GM23338 (cell line): ENCODE results near the gene NUB1. TPM values are rescaled to one million over a fixed set of nuclear protein-coding genes. Genes with fewer than 3 reads are reported as not detected.

ENCODE experiments used
- ATAC-seq: fragments of 200-7000 bp; cut with Tn5 transposase; 3 replicates; pipeline ENCODE4 v1.9.1; 2020
- DNase-seq: peaks from one replicate; pipeline ENCODE4 v3.0.0-alpha.2; 2015; ENCODE audit warnings: low spot score
- H2AFZ ChIP-seq: fragments of 200-600 bp; sonication (generic); 2 replicates; pipeline ENCODE4 v1.8.0; 2016; ENCODE audit warnings: antibody characterized with exemption, mild to moderate bottlenecking, moderate library complexity
- H3F3A ChIP-seq: fragments of 200-600 bp; sonication (generic); replicated peaks from 2 replicates; pipeline ENCODE4 v1.8.0; 2017; ENCODE audit warnings: antibody characterized with exemption, mixed run types, low read depth
- H3K27ac ChIP-seq: fragments of 200-600 bp; sonication (generic); 2 replicates; pipeline ENCODE4 v1.6.1; 2016; ENCODE audit warnings: low read depth
- H3K27me3 ChIP-seq: fragments of 200-600 bp; sonication (generic); 2 replicates; pipeline ENCODE4 v1.8.0; 2016; ENCODE audit warnings: mild to moderate bottlenecking, mixed run types, moderate library complexity; ENCODE audit not compliant: insufficient read depth
- H3K36me3 ChIP-seq: fragments of 200-600 bp; sonication (generic); 2 replicates; pipeline ENCODE4 v1.8.0; 2016; ENCODE audit warnings: mild to moderate bottlenecking; ENCODE audit not compliant: insufficient read depth
- H3K4me1 ChIP-seq: fragments of 200-600 bp; sonication (generic); 2 replicates; pipeline ENCODE4 v1.8.0; 2016; ENCODE audit warnings: mild to moderate bottlenecking, moderate library complexity; ENCODE audit not compliant: insufficient read depth
- H3K4me2 ChIP-seq: fragments of 200-600 bp; sonication (generic); 2 replicates; pipeline ENCODE4 v1.7.1; 2017; ENCODE audit warnings: mixed run types
- H3K4me3 ChIP-seq: fragments of 200-600 bp; sonication (generic); 2 replicates; pipeline ENCODE4 v1.6.1; 2016; ENCODE audit warnings: mixed run types
- H3K79me2 ChIP-seq: fragments of 200-600 bp; sonication (generic); replicated peaks from 2 replicates; pipeline ENCODE4 v1.8.0; 2017; ENCODE audit warnings: mild to moderate bottlenecking; ENCODE audit not compliant: insufficient read depth
- H3K9me2 ChIP-seq: fragments of 200-600 bp; sonication (generic); 2 replicates; pipeline ENCODE4 v1.8.0; 2017; ENCODE audit not compliant: insufficient read depth
- H4K20me1 ChIP-seq: fragments of 200-600 bp; sonication (generic); replicated peaks from 2 replicates; pipeline ENCODE4 v1.8.0; 2017; ENCODE audit warnings: mild to moderate bottlenecking; ENCODE audit not compliant: insufficient read depth
- H3K27ac Mint-ChIP-seq: 2 replicates; pipeline ENCODE4 v1.8.0; 2020; ENCODE audit warnings: inconsistent platforms, mild to moderate bottlenecking, moderate library complexity, mixed read lengths
- H3K27me3 Mint-ChIP-seq: 3 replicates; pipeline ENCODE4 v1.8.0; 2022; ENCODE audit warnings: low read depth, mild to moderate bottlenecking, moderate library complexity, mixed read lengths, inconsistent platforms; ENCODE audit not compliant: insufficient read depth, poor library complexity
- H3K36me3 Mint-ChIP-seq: 3 replicates; pipeline ENCODE4 v1.8.0; 2021; ENCODE audit warnings: low read depth, mild to moderate bottlenecking, inconsistent platforms, moderate library complexity, mixed read lengths
- H3K4me1 Mint-ChIP-seq: 3 replicates; pipeline ENCODE4 v1.8.0; 2020; ENCODE audit warnings: mild to moderate bottlenecking, inconsistent platforms, mixed read lengths
- H3K4me3 Mint-ChIP-seq: 3 replicates; pipeline ENCODE4 v1.8.0; 2021; ENCODE audit warnings: moderate library complexity, mild to moderate bottlenecking, inconsistent platforms, mixed read lengths
- H3K9me3 Mint-ChIP-seq: 3 replicates; pipeline ENCODE4 v1.8.0; 2020; ENCODE audit warnings: moderate library complexity, mild to moderate bottlenecking, inconsistent platforms, mixed read lengths
- EZH2phosphoT487 ChIP-seq: fragments of 200-600 bp; sonication (generic); IDR thresholded peaks from one replicate; pipeline ENCODE4 v1.8.1; 2018; ENCODE audit warnings: antibody characterized with exemption; ENCODE audit not compliant: unreplicated experiment
- REST ChIP-seq: IDR thresholded peaks from one replicate; pipeline ENCODE4 v1.6.1; 2018; ENCODE audit warnings: antibody characterized with exemption; ENCODE audit not compliant: unreplicated experiment
- ZNF114 ChIP-seq: fragments of 250-450 bp; sonication (Bioruptor Pico); IDR thresholded peaks from 2 replicates; pipeline ENCODE4 v1.5.0; 2020; ENCODE audit warnings: mild to moderate bottlenecking, moderate library complexity
- polyA plus RNA-seq: library from polyadenylated mRNA; unstranded; fragments of >200 nt; fragmentation: Nextera tagmentation; extraction: Ambion mirVana; gene quantifications from 2 replicates; pipeline ENCODE4 v1.2.1, GENCODE V29; 2016
- total RNA-seq: library from RNA; depleted of rRNA; stranded (reverse); fragments of >200 nt; shearing (Covaris generic); gene quantifications from 2 replicates; pipeline ENCODE4 v1.2.3, GENCODE V29; 2014; rRNA removed
- TF ChIP-seq, protein P1 (sequence below), 2 experiments: fragments of 200-600 bp in 1 of 2; sonication (generic) in 1 of 2; conservative IDR thresholded peaks; 2 replicates each; pipeline versions ENCODE4 v1.5.1 to v1.6.1; 2016 to 2017; ENCODE audit warnings: antibody characterized with exemption in 2 of 2, low read depth in 2 of 2, mild to moderate bottlenecking in 2 of 2, moderate library complexity in 1 of 2

Gene NUB1
- total and polyA plus RNA-seq, 2 experiments from 2014 or later = 31.8 to 42.3 TPM

DNA sequence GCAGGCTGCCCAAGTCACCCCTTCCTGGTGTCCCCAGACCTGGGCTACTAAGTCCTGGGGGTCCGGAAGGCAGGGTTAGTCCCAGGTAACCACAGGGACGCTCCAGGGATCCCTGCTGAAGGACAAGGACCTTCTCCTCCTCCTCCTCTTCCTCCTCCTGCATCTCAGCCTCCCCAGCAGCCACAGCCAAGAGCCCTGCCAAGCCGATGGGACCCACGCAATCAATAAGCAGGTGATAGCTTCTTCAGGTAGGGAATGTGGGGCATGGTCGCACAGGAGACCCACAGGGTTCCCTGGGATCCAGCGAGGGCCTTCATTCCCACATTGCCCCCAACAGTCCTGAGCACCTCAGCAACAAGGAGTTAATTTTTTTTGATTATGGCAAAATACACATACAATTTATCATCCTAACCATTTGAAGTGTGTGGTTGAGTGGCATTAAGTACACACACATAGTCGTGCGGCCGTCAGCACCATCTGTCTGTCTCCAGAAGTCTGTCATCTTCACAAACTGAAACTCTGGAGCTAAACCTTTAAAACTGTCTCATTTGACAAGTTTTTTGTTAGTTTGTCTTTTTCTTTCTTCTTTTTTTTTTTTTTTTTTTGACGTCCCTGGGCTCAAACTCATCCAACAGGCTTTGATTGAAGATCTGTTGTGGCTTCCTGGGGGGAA is 86.2 kb downstream of the NUB1 start:
- DNase-seq = no peak
- Mint-ChIP-seq H3K27me3 (peaks cover 7% of the 10 kb centered on the region), H3K4me3 (no peak overlapping the region), H3K27ac (no peak overlapping the region), H3K9me3 (peaks cover 4% of the 10 kb centered on the region; the same call in 2 of the 3 replicates), H3K4me1 (peaks cover 28% of the 10 kb centered on the region), H3K36me3 (no peaks in the 10 kb centered on the region)
- Histone ChIP-seq H3K4me2 (no peak overlapping the region), H3K4me3 (no peak overlapping the region), H3F3A (no peaks in the 10 kb centered on the region), H3K79me2 (no peaks in the 10 kb centered on the region), H3K4me1 (peaks cover 25% of the 10 kb centered on the region), H2AFZ (no peak overlapping the region), H3K9me2 (no peaks in the 10 kb centered on the region), H3K27me3 (no peaks in the 10 kb centered on the region), H4K20me1 (no peaks in the 10 kb centered on the region), H3K36me3 (no peaks in the 10 kb centered on the region; the same call in 1 of the 2 replicates), H3K27ac (no peak overlapping the region)
- no peak for ATAC-seq
- TF ChIP-seq REST (no peak), EZH2phosphoT487 (no peak), ZNF114 (CRISPR knock-in tag) (no peak)
- TF ChIP-seq, protein P1, sequence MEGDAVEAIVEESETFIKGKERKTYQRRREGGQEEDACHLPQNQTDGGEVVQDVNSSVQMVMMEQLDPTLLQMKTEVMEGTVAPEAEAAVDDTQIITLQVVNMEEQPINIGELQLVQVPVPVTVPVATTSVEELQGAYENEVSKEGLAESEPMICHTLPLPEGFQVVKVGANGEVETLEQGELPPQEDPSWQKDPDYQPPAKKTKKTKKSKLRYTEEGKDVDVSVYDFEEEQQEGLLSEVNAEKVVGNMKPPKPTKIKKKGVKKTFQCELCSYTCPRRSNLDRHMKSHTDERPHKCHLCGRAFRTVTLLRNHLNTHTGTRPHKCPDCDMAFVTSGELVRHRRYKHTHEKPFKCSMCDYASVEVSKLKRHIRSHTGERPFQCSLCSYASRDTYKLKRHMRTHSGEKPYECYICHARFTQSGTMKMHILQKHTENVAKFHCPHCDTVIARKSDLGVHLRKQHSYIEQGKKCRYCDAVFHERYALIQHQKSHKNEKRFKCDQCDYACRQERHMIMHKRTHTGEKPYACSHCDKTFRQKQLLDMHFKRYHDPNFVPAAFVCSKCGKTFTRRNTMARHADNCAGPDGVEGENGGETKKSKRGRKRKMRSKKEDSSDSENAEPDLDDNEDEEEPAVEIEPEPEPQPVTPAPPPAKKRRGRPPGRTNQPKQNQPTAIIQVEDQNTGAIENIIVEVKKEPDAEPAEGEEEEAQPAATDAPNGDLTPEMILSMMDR (conservative IDR thresholded peaks at IDR 0.05; ENCODE audit: low read depth in 2 of 2) = no peak

Other genes with a start within 250 kb of the NUB1 start
- 0.24 and 1.8 TPM in 2 replicates for gene GBX1, start 174.1 kb upstream of the NUB1 start, total RNA-seq
- gene GBX1, start 174.1 kb upstream of the NUB1 start, polyA plus RNA-seq = not detected in 2 replicates
- not detected in 2 replicates for gene ASB10, start 154.6 kb upstream of the NUB1 start, total RNA-seq
- gene ASB10, start 154.6 kb upstream of the NUB1 start, polyA plus RNA-seq = not detected in 2 replicates
- not detected in 2 replicates for gene H2BK1, start 131.3 kb upstream of the NUB1 start, total RNA-seq
- gene H2BK1, start 131.3 kb upstream of the NUB1 start, polyA plus RNA-seq = not detected in 2 replicates
- gene ABCF2, start 114.6 kb upstream of the NUB1 start, total RNA-seq = 47.9 and 58.7 TPM in 2 replicates
- 17.8 and 18.7 TPM in 2 replicates for gene ABCF2, start 114.6 kb upstream of the NUB1 start, polyA plus RNA-seq
- gene CHPF2, start 109.3 kb upstream of the NUB1 start, total RNA-seq = 24.9 and 26.1 TPM in 2 replicates
- 4.8 and 5.4 TPM in 2 replicates for gene CHPF2, start 109.3 kb upstream of the NUB1 start, polyA plus RNA-seq
- gene SMARCD3, start 93.1 kb upstream of the NUB1 start, total RNA-seq = 2.2 and 3.3 TPM in 2 replicates
- gene SMARCD3, start 93.1 kb upstream of the NUB1 start, polyA plus RNA-seq = 2.7 and 4.0 TPM in 2 replicates
- gene WDR86, start 68.2 kb downstream of the NUB1 start, total RNA-seq = 29.0 and 59.1 TPM in 2 replicates
- 7.1 and 9.1 TPM in 2 replicates for gene WDR86, start 68.2 kb downstream of the NUB1 start, polyA plus RNA-seq
- gene CRYGN, start 98.3 kb downstream of the NUB1 start, total RNA-seq = 0.59 and 1.1 TPM in 2 replicates
- gene CRYGN, start 98.3 kb downstream of the NUB1 start, polyA plus RNA-seq = 1.4 and 1.5 TPM in 2 replicates
- 94.0 and 101 TPM in 2 replicates for gene RHEB, start 178.1 kb downstream of the NUB1 start, total RNA-seq
- gene RHEB, start 178.1 kb downstream of the NUB1 start, polyA plus RNA-seq = 209 and 239 TPM in 2 replicates